Activated CD4-positive, alpha-beta memory T cell treated with anti-CD3 and anti-CD28 coated beads for 36 hours (primary cell): ENCODE results near the gene SOWAHD. TPM values are rescaled to one million over a fixed set of nuclear protein-coding genes. Genes with fewer than 3 reads are reported as not detected.
A peak's percentile ranks its signal among the peaks of the same experiment; 100 is the strongest.

Source experiments
- CTCF ChIA-PET: fragments of 350-600 bp; sonication (Branson Sonifier 250); formaldehyde crosslinking; loops from one replicate; lab custom pipeline; 2021; ENCODE audit warnings: antibody characterized with exemption, inconsistent platforms; lab: Charles Lee
- POLR2A ChIA-PET: fragments of 350-600 bp; sonication (Branson Sonifier 250); formaldehyde crosslinking; loops from one replicate; lab custom pipeline; 2021; ENCODE audit warnings: antibody characterized with exemption; lab: Charles Lee
- DNase-seq: peaks from one replicate; pipeline ENCODE4 v3.0.0-alpha.2; 2020
- H3K27ac Mint-ChIP-seq: one replicate; pipeline ENCODE4 v1.8.0; 2021; ENCODE audit warnings: mixed read lengths
- H3K27me3 Mint-ChIP-seq: one replicate; pipeline ENCODE4 v1.8.0; 2021; ENCODE audit warnings: mixed read lengths
- H3K36me3 Mint-ChIP-seq: one replicate; pipeline ENCODE4 v1.8.0; 2021; ENCODE audit warnings: mixed read lengths
- H3K4me1 Mint-ChIP-seq: one replicate; pipeline ENCODE4 v1.8.0; 2021; ENCODE audit warnings: low read depth, mixed read lengths
- H3K4me3 Mint-ChIP-seq: one replicate; pipeline ENCODE4 v1.8.0; 2021; ENCODE audit warnings: mild to moderate bottlenecking, mixed read lengths
- H3K9me3 Mint-ChIP-seq: one replicate; pipeline ENCODE4 v1.8.0; 2021; ENCODE audit warnings: mixed read lengths
- intact Hi-C: fragments of 100-400 bp; cut with micrococcal nuclease; formaldehyde crosslinking; loops from one replicate; pipeline ENCODE4 v1.15.1; 2023
- total RNA-seq, 2 experiments: library from RNA; stranded (reverse); gene quantifications; one replicate each; pipeline ENCODE4 v1.2.3, GENCODE V29; 2021

Gene SOWAHD, protein sequence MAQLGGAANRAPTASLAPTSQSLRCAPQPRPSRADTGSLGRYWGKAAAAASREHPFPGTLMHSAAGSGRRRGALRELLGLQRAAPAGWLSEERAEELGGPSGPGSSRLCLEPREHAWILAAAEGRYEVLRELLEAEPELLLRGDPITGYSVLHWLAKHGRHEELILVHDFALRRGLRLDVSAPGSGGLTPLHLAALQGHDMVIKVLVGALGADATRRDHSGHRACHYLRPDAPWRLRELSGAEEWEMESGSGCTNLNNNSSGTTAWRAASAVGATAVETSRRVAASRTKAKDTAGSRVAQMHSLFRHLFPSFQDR
- under 1 TPM; 0.34 to 0.55 TPM for total RNA-seq

DNA sequence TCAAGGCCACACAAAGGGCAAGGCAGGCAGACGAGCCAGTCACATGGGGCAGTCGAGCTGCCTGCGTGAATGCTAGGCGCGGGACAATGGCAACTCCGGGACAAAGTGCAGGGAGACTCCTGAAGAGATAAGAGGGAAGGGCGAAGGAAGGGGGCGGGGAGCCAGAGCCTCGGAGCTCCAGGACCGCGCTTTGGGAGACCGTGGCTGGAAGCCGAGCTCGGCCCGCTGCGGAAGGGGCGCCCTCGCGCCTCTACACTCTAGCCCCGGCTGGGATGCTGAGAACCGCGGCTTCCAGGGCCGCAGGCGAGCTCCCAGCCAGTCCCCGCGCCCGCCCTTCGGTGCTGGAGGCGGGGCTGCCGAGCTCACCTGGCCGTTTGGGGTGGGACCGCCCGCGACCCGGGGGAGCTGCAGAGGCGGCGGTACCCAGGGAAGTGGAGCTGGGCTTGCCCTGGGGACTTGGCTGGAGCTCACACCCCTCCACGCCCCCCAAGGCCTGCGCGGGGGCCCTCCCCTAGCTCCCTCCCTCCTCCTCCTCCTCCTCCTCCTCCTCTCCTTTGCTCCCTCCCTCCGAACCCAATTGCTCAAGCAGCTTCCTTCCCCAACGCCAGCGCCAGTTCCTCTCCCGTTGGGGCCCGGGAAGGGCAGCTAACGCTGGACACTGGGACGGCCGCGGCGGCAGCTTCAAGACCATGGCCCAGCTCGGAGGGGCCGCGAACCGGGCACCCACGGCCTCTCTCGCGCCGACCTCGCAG, at the start of gene SOWAHD:
SOWAHD (plus strand) TSS at position 610 of the 752 bp plus-strand sequence; CDS start at position 690, 80 bp downstream.
- CTCF ChIA-PET: interaction anchor here (1.0 to 3.3 kb wide), 7 partner anchors 27 to 242 kb away, joined by 3 to 12 read pairs (median 4); partner anchors contain the start of gene RPL39

DNA sequence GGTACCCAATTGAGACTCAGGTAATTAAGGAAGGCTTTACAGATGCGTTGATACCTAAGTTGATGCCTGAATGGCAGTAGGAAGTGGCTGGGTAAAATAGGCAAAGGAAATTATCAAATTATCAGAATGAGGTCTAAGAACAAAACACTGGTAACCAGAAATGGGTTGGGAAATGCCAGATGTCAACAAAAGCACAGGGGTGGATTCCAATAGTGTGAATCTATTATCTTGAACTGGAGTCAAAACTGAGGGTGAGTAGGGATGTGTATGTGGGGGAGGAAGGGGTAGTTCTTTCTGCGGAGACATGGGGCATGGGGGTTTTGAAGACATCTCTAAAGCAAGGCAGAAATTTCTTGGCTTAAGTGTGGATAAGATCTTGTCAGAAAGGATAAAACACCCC, 49.5 kb upstream of the SOWAHD start:
- Mint-ChIP-seq H3K4me3 (no peak overlapping the region), H3K9me3 (no peaks in the 10 kb centered on the region), H3K27me3 (no peaks in the 10 kb centered on the region), H3K27ac (no peak overlapping the region), H3K4me1 (peaks cover 6% of the 10 kb centered on the region), H3K36me3 (no peaks in the 10 kb centered on the region)
- intact Hi-C loops: no loop called here
- ChIA-PET CTCF (interaction anchor here (1.4 kb wide), 1 partner anchor 20 kb away, joined by 3 read pairs; no protein-coding TSS in a partner anchor), POLR2A (no interaction called here)
- DNase-seq: no peak

More for the DNA sequence above, at the start of gene SOWAHD:
- POLR2A ChIA-PET: interaction anchor here (0.5 to 2.3 kb wide), 11 partner anchors 17 to 216 kb away, joined by 3 to 9 read pairs (median 4); partner anchors contain the start of genes NDUFA1, RNF113A, RPL39 and SEPTIN6
- Mint-ChIP-seq H3K9me3 (no peaks in the 10 kb centered on the region), H3K27me3 (no peaks in the 10 kb centered on the region), H3K4me1 (peaks cover 40% of the 10 kb centered on the region), H3K27ac (peak within 1 kb of the TSS; percentile 61), H3K36me3 (no peaks in the 10 kb centered on the region), H3K4me3 (peak within 1 kb of the TSS; percentile 68)
- intact Hi-C loops: loop anchor here (2.0 to 10.0 kb wide), 5 partner anchors 65 to 1549 kb away; partner anchors contain the start of genes NDUFA1, NKRF, RNF113A and SEPTIN6
- DNase-seq: peak; percentile 26

DNA sequence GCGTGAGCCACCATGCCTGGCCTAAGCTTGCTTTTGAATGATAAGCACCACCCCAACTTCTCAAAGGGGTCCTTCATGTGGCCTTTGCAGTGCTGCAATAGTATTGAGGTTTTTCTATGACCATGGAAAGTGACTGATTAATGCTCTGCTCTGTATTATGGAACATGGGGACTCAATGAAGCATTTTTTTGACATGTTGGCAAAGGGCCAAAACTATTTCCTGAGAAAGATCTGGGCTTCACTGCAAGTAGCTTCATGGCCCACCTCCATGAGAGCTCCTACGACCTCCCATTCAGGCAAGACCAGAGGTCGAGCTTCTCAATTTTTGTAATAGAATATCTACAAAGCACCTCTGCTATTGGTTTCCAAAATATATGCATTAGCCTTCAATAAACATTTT, 48.8 kb upstream of the SOWAHD start:
- H3K27ac Mint-ChIP-seq: no peak overlapping the region
- CTCF ChIA-PET: interaction anchor here (1.4 kb wide), 1 partner anchor 19 kb away, joined by 3 read pairs; no protein-coding TSS in a partner anchor
- intact Hi-C loops: no loop called here
- no peak overlapping the region for H3K4me3 Mint-ChIP-seq
- H3K9me3 Mint-ChIP-seq: no peaks in the 10 kb centered on the region
- POLR2A ChIA-PET: no interaction called here
- no peaks in the 10 kb centered on the region for H3K36me3 Mint-ChIP-seq
- H3K27me3 Mint-ChIP-seq: no peaks in the 10 kb centered on the region
- DNase-seq: no peak
- H3K4me1 Mint-ChIP-seq: peaks cover 6% of the 10 kb centered on the region

DNA sequence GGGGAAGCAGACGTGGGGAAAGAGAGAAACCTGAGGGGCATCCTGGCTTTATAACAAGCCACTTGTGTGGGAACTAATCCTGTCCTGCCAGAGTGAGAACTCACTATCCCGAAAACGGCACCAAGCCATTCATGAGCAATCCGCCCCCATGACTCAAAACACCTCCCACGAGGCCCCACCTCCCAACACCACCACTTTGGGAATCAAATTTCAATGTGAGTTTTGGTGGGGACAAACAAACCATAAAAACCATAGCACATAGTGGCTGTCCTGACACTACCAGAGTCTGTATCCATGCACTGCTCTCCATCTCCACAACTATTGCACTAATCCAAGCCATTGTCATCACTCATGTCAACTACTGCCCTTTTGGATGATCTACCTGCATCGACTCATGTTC, 36.9 kb upstream of the SOWAHD start:
- Mint-ChIP-seq H3K4me3 (no peak overlapping the region), H3K36me3 (no peaks in the 10 kb centered on the region), H3K27me3 (no peaks in the 10 kb centered on the region), H3K27ac (no peak overlapping the region), H3K9me3 (no peaks in the 10 kb centered on the region), H3K4me1 (no peaks in the 10 kb centered on the region)
- CTCF ChIA-PET: no interaction called here
- DNase-seq: no peak
- POLR2A ChIA-PET: no interaction called here
- intact Hi-C loops: no loop called here

DNA sequence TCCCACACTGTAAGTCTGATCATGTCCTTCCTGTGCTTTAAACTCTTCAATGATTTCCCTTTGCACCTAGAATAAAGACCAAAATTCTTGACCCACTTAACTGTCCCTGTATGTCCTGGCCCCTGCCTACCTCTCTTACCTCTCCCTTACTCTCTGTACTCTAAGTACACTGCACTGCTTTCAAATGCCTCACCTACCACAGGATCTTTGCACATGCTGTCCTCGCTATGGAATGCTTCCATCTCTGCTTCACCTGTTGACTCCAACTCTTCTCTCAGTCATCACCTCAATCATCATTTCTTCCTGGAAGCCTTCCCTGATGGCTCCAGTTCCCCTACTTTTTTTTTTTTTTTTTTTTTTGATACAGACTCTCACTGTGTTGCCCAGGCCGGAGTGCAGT, 36.5 kb upstream of the SOWAHD start:
- no peaks in the 10 kb centered on the region for H3K27me3 Mint-ChIP-seq
- POLR2A ChIA-PET: no interaction called here
- H3K36me3 Mint-ChIP-seq: no peaks in the 10 kb centered on the region
- no peak for DNase-seq
- intact Hi-C loops: no loop called here
- no peak overlapping the region for H3K4me3 Mint-ChIP-seq
- CTCF ChIA-PET: no interaction called here
- peaks cover 1% of the 10 kb centered on the region for H3K4me1 Mint-ChIP-seq
- no peaks in the 10 kb centered on the region for H3K9me3 Mint-ChIP-seq
- H3K27ac Mint-ChIP-seq: no peak overlapping the region

DNA sequence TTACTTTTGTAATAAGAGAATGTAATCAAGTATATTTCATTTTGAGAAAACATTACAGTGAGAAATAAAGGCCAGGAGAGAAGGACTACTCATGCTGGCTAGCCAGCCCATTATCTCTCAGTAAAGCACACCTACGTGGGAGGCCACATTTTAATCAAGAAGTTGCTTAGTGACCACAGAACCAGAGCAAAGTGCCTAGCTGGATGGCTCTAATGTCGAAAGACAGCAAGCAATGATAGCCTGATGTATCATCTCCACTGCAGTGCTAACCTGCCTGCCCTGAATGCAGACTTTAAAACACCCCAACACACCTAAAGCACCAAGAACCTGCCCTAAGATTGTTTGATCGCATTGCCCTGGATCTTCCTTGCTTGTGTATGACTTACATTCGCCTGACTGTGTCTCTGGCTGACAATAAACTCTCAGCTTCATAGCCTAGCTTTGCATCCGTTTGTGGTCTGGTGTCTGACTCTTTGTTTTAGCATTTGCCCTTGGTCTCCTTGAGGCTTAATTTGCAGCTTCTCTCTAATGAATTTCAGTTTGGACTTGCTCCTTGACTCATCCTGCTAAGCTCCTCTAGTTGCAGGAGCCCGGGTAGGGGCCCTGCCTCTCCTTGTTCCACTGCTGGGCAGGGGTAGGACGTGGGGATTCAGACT, 31.4 kb upstream of the SOWAHD start:
- POLR2A ChIA-PET: interaction anchor here (0.6 to 2.1 kb wide), 3 partner anchors 34 to 44 kb away, joined by 5 to 6 read pairs (median 6); partner anchors contain the start of gene SEPTIN6
- H3K4me3 Mint-ChIP-seq: no peak overlapping the region
- no peaks in the 10 kb centered on the region for H3K27me3 Mint-ChIP-seq
- peak; percentile 21 for DNase-seq
- CTCF ChIA-PET: interaction anchor here (0.6 to 3.7 kb wide), 10 partner anchors 9 to 245 kb away, joined by 3 to 34 read pairs (median 4); no protein-coding TSS in a partner anchor
- intact Hi-C loops: loop anchor here (5.0 kb wide), 1 partner anchor 35 kb away; the partner anchor contains the start of gene SEPTIN6
- peaks cover 5% of the 10 kb centered on the region for H3K4me1 Mint-ChIP-seq
- H3K27ac Mint-ChIP-seq: peak overlapping the region; percentile 87
- H3K9me3 Mint-ChIP-seq: no peaks in the 10 kb centered on the region
- H3K36me3 Mint-ChIP-seq: no peaks in the 10 kb centered on the region

DNA sequence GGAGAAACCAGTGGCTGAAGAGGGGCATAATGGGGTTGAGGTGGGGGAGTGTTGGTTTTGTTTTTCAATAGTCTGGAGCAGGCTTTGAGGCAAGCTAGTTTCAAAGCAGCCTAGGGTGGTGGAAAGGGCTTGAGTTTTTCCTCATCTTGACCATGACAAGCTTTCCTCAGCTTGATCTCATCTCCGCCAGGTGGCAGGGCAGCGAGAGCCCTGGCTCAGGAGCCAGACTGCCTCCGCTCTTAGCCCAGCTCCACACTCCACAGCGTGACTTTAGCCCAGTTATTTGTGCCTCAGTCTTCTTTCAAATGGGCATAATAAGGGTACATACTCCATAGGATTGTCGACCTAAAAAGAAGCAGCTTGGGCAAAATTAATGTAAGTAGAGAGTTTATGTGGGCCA, 29.9 kb upstream of the SOWAHD start:
- H3K36me3 Mint-ChIP-seq: no peaks in the 10 kb centered on the region
- no peaks in the 10 kb centered on the region for H3K9me3 Mint-ChIP-seq
- peaks cover 5% of the 10 kb centered on the region for H3K4me1 Mint-ChIP-seq
- ChIA-PET POLR2A (interaction anchor here (2.1 kb wide), 1 partner anchor 37 kb away, joined by 6 read pairs; no protein-coding TSS in a partner anchor), CTCF (interaction anchor here (0.6 to 3.7 kb wide), 14 partner anchors 19 to 211 kb away, joined by 3 to 34 read pairs (median 4); no protein-coding TSS in a partner anchor)
- H3K4me3 Mint-ChIP-seq: no peak overlapping the region
- DNase-seq: no peak
- intact Hi-C loops: loop anchor here (5.0 kb wide), 1 partner anchor 36 kb away; the partner anchor contains the start of gene SEPTIN6
- H3K27me3 Mint-ChIP-seq: no peaks in the 10 kb centered on the region
- no peak overlapping the region for H3K27ac Mint-ChIP-seq

DNA sequence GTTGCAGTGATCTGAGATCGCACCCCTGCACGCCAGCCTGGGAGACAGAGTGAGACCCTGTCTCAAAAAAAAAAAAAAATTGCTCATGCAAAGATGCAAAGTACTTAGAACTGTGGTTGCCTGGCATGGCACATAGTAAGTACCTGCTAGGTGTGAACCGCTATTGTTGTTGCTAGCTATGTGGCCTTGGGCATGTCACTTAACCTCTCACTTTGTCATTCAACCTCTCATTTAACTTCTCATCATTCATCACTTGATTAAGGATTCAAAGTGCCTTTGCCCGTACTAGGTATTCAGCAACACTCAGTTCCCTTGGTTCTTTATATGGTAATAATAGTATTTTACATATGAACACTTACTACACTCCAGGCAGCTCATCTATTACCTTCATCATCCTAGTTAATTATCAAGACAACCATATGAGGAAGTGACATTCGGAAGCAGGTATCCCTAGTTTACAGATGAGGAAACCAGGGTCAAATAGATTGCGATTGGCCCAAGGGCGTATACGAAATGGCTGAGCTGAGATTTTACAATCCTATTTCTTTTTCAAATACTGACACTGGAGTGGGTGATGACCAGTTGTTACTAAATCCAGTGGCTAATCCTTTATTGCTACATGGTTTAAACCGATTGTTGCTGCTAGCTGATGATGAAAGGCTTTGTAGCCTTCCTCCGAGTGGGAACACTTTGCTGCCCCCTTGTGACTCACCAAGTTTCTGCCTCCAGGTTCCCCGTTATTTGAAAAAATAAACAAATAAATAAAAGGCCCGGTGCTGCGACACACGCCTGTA, 28.8 kb upstream of the SOWAHD start:
- Mint-ChIP-seq H3K27ac (no peak overlapping the region), H3K27me3 (no peaks in the 10 kb centered on the region), H3K4me1 (peaks cover 5% of the 10 kb centered on the region), H3K9me3 (no peaks in the 10 kb centered on the region), H3K36me3 (no peaks in the 10 kb centered on the region), H3K4me3 (no peak overlapping the region)
- intact Hi-C loops: loop anchor here (1.0 to 5.0 kb wide), 3 partner anchors 37 to 213 kb away; partner anchors contain the start of gene SEPTIN6
- POLR2A ChIA-PET: interaction anchor here (1.3 kb wide), 1 partner anchor 52 kb away, joined by 4 read pairs; no protein-coding TSS in a partner anchor
- CTCF ChIA-PET: interaction anchor here (0.6 to 3.7 kb wide), 33 partner anchors 9 to 247 kb away, joined by 3 to 34 read pairs (median 4); partner anchors contain the start of gene SEPTIN6
- DNase-seq: peak; percentile 68

DNA sequence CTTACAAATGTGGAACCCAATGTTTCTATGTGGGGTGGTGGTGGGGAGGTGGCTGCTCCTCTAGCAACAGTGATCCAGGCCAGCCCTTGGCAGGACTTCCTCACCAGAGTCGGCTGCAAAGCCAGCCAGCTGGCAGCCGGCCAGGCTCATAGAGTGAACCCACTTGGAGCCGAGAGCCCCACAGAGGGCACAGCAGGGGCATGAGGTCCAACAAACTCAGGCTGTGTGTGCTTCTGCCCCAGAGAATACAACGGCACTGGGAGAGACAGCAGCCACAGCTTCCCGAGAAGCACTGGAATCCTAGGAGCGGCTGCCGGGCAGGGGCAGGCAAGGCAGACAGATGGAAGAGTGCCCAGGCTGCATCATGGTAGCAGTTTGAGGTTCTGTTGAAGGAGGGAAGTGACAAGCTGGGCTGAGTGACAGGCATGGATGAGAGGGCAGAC, 23.5 kb upstream of the SOWAHD start:
- Mint-ChIP-seq H3K27ac (no peak overlapping the region), H3K9me3 (no peaks in the 10 kb centered on the region), H3K36me3 (no peaks in the 10 kb centered on the region), H3K4me1 (no peaks in the 10 kb centered on the region), H3K27me3 (no peaks in the 10 kb centered on the region), H3K4me3 (no peak overlapping the region)
- DNase-seq: no peak
- intact Hi-C loops: no loop called here
- ChIA-PET CTCF (interaction anchor here (1.1 to 1.3 kb wide), 2 partner anchors 9 to 219 kb away, joined by 3 to 4 read pairs; no protein-coding TSS in a partner anchor), POLR2A (no interaction called here)

DNA sequence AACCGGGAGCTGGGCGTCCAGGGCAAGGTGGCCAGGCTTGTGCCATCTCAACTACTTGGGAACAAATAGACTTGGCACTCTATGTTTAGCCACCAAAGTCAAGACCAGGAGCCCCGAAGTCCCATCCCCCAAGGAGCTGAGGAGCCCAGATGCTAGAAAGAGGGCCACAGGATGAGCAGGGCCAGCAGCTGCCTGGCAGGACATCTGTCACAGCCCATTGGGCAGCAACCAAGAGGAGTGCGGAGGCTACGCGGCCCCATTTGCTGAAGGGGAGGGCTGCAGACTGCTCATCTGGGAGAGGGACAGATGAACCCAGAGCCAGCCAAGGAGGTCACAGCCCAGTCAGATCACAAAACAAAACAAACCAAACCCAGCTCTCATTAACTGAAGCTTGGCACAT, 22.9 kb upstream of the SOWAHD start:
- DNase-seq: no peak
- ChIA-PET POLR2A (no interaction called here), CTCF (interaction anchor here (0.8 to 1.3 kb wide), 4 partner anchors 8 to 220 kb away, joined by 3 to 4 read pairs (median 4); no protein-coding TSS in a partner anchor)
- Mint-ChIP-seq H3K36me3 (no peaks in the 10 kb centered on the region), H3K4me3 (no peak overlapping the region), H3K27me3 (no peaks in the 10 kb centered on the region), H3K4me1 (no peaks in the 10 kb centered on the region), H3K9me3 (no peaks in the 10 kb centered on the region), H3K27ac (no peak overlapping the region)
- intact Hi-C loops: no loop called here
